ENCODE results near the gene VPS25.

GRCh38 chr17:42784811-42785592 lies 11.8 kb downstream of the VPS25 start:
- no peak for TF ChIP-seq POLR2A (IDR thresholded peaks at IDR 0.05)
- TF ChIP-seq CTCF (IDR thresholded peaks at IDR 0.05): no peak

All from thyroid gland (tissue), 4 donors.